Thyroid gland (tissue), 4 donors: Measurements from ENCODE around the gene SERPINB13. TPM values are rescaled to one million over a fixed set of nuclear protein-coding genes. Genes with fewer than 3 reads are reported as not detected.

Source experiments
- DNase-seq, 2 donors: peaks; one replicate each; pipeline ENCODE4 v3.0.0-alpha.2; 2019
- H3K27ac ChIP-seq, 3 donors: fragments of 200-600 bp; sonication (generic); 1 replicate in 2 of 3; 2 replicates in 1 of 3; pipeline ENCODE4 v1.5.1; 2016 to 2019; ENCODE audit warnings: mild to moderate bottlenecking in 1 of 3, moderate library complexity in 1 of 3
- H3K27me3 ChIP-seq: fragments of 200-600 bp; sonication (generic); one replicate; pipeline ENCODE4 v1.5.1; 2019
- H3K36me3 ChIP-seq, 2 donors: fragments of 200-600 bp; sonication (generic); one replicate each; pipeline ENCODE4 v1.5.1; 2016 to 2019
- H3K4me1 ChIP-seq, 2 donors: fragments of 200-600 bp; sonication (generic); one replicate each; pipeline ENCODE4 v1.5.1; 2017 to 2019
- H3K4me3 ChIP-seq, 3 donors: fragments of 200-600 bp; sonication (generic); replicated peaks in 1 of 3; 1 replicate in 2 of 3; 2 replicates in 1 of 3; pipeline ENCODE4 v1.5.1; 2016; ENCODE audit warnings: mild to moderate bottlenecking in 1 of 3
- H3K9me3 ChIP-seq: fragments of 200-600 bp; sonication (generic); one replicate; pipeline ENCODE4 v1.5.1; 2017
- CTCF ChIP-seq, 6 experiments: fragments of 200-600 bp in 3 of 6; fragments of 450-650 bp in 3 of 6; sonication (generic) in 3 of 6; IDR thresholded peaks; one replicate each; pipeline ENCODE4 v1.5.1; 2016 to 2019; ENCODE audit warnings: antibody characterized with exemption in 6 of 6, mild to moderate bottlenecking in 2 of 6, inconsistent platforms in 1 of 6, moderate library complexity in 1 of 6
- POLR2A ChIP-seq, 2 donors: fragments of 450-650 bp; IDR thresholded peaks; one replicate each; pipeline ENCODE4 v1.6.1; 2017; ENCODE audit warnings: antibody characterized with exemption in 2 of 2, mild to moderate bottlenecking in 2 of 2, moderate library complexity in 1 of 2
- WGBS, 2 donors: methylation state at CpG; one replicate each; pipeline ENCODE4 v1.1.5; 2017; 5-methylcytosine and 5-hydroxymethylcytosine counted together
- intact Hi-C: fragments of 100-400 bp; cut with DNase I; formaldehyde crosslinking; loops from one replicate; pipeline ENCODE4 v1.15.1; 2023
- total RNA-seq, 4 donors: library from RNA; depleted of rRNA; stranded (reverse); fragments of >200 nt; gene quantifications; one replicate each; pipeline ENCODE4 v1.2.3, GENCODE V29; 2016

Gene SERPINB13
- total RNA-seq, 4 donors from 2014 or later, result not detected

- Histone ChIP-seq H3K27ac (no peak overlapping the region), H3K4me3 (no peak overlapping the region), H3K9me3 (no peaks in the 10 kb centered on the region), H3K4me1 (no peaks in the 10 kb centered on the region), H3K27me3 (no peaks in the 10 kb centered on the region), H3K36me3 (no peaks in the 10 kb centered on the region)
- WGBS, 2 donors, result 71 to 78% methylated on average over 4 of the region's 4 CpGs
- TF ChIP-seq POLR2A (IDR thresholded peaks at IDR 0.05) (no peak), CTCF (IDR thresholded peaks at IDR 0.05) (no peak)
- intact Hi-C loops, result no loop called here
- no peak for DNase-seq
These were observed 712 bp upstream of the SERPINB13 start for GRCh38 chr18:63586431-63586830.

DNA sequence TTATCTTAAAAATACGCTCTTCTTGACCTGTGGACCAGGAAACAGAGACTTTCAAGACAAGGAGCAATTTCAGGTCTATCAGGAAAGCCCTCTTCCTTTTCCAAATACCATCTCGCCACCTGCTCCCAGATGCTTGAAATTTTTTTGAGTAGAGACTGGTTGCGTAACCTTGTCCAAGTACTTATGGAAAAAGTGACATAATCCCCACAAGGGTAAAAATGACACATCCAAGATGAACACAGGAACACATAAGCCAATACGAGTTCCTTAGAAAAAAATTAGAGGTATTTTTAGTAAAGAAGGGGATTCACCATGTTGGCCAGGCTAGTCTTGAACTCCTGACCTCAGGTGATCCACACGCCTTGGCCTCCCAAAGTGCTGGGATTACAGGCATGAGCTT, 1.8 kb downstream of the SERPINB13 start:
- WGBS, 2 donors, result 74 to 75% methylated on average over 5 of the region's 5 CpGs
- H3K9me3 ChIP-seq, result no peaks in the 10 kb centered on the region
- H3K27ac ChIP-seq, result no peak overlapping the region
- no peaks in the 10 kb centered on the region for H3K36me3 ChIP-seq
- H3K4me1 ChIP-seq, result no peaks in the 10 kb centered on the region
- no peaks in the 10 kb centered on the region for H3K27me3 ChIP-seq
- DNase-seq, result no peak
- TF ChIP-seq CTCF (IDR thresholded peaks at IDR 0.05) (no peak), POLR2A (IDR thresholded peaks at IDR 0.05) (no peak)
- intact Hi-C loops, result no loop called here
- H3K4me3 ChIP-seq, result no peak overlapping the region

DNA sequence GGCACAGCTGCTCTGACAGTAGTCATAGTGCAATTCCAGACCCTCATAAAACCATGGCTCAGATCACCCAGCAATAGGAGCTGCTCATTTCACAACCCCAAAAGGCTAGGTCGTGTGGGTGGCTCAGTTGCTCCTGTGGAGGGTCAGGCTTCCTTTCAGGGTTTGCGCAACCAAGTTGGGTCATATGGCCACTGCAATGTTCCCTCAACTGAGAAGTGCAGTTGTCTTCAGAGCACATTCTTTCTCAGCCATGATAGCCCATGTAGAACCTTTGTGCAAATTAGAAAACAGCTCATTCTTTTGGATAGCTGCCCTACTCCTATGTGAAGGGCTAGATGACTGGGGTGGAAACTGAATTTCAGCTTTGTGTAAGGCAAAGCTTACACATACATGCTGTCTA, 3.2 kb downstream of the SERPINB13 start:
- DNase-seq, result no peak
- H3K9me3 ChIP-seq, result no peaks in the 10 kb centered on the region
- intact Hi-C loops, result no loop called here
- H3K36me3 ChIP-seq, result no peaks in the 10 kb centered on the region
- H3K4me1 ChIP-seq, result no peaks in the 10 kb centered on the region
- no peaks in the 10 kb centered on the region for H3K27me3 ChIP-seq
- no peak overlapping the region for H3K4me3 ChIP-seq
- WGBS, 2 donors, result 81% methylated on average over 2 of the region's 2 CpGs; no CpG with 5 or more reads in 1 of the 2 donors
- H3K27ac ChIP-seq, result no peak overlapping the region
- no peak for TF ChIP-seq CTCF (IDR thresholded peaks at IDR 0.05)

DNA sequence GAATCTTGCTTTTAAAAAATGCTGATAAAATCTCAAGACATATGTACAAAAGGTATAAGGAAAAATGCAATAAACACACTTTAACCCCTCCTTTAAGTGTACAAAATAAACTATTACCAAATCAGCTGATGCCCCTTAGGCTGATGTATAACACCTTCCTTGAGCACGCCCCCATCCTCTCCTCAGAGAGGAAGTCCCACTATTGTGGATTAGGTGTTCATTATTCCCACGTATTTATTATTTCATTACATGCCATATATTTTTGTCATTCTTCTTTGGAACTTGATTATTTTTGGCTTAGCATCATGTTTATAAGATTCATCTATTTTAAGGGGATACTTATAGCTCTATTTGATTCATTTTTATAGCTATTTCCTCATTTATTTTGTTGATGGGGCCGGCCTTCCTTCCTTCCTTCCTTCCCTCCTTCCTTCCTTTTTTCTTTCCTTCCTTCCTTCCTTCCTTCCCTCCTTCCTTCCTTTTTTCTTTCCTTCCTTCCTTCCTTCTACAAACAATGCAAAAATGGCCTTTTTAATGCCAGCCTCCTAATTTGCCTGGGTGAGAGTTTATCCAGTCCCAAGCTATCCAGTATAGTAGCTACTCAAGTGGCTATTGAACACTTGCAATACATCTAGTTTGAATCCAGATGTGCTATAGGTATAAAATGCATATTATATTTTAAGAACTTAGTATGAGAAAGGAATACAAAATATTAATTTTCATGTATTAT, 4.0 kb downstream of the SERPINB13 start:
- Histone ChIP-seq H3K36me3 (no peaks in the 10 kb centered on the region), H3K27me3 (no peaks in the 10 kb centered on the region), H3K4me3 (no peak overlapping the region), H3K27ac (no peak overlapping the region), H3K4me1 (no peaks in the 10 kb centered on the region), H3K9me3 (no peaks in the 10 kb centered on the region)
- intact Hi-C loops, result no loop called here
- no peak for DNase-seq
- TF ChIP-seq POLR2A (IDR thresholded peaks at IDR 0.05) (no peak), CTCF (IDR thresholded peaks at IDR 0.05) (no peak)
- 85 to 94% methylated on average over 3 of the region's 3 CpGs for WGBS, 2 donors

DNA sequence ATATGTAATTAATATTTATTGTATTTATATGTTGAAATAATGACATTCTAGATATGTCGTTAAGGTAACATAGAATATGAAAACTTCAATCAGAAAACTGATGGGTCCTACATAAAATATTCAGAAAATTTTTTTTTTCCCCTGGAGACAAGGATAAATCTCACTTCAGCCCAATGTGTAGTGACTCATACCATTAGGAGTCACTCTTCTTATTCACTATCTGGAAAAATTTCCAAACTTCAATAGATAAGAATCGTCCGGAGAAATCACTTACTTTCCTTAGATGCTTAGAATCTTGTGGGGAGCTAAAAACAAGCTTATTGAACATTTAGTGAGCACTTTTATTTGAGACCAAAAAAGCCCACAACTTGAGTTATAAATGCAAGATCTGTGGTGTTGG, 4.6 kb downstream of the SERPINB13 start:
- H3K9me3 ChIP-seq, result no peaks in the 10 kb centered on the region
- DNase-seq, result no peak
- WGBS, 2 donors, result 83 to 84% methylated on average over 3 of the region's 3 CpGs
- H3K27ac ChIP-seq, result no peak overlapping the region
- H3K27me3 ChIP-seq, result no peaks in the 10 kb centered on the region
- no peak for TF ChIP-seq CTCF (IDR thresholded peaks at IDR 0.05)
- no peak for TF ChIP-seq POLR2A (IDR thresholded peaks at IDR 0.05)
- H3K4me3 ChIP-seq, result no peak overlapping the region
- no peaks in the 10 kb centered on the region for H3K4me1 ChIP-seq
- intact Hi-C loops, result no loop called here
- H3K36me3 ChIP-seq, result no peaks in the 10 kb centered on the region
